ENCODE results near the gene CPB1.

GRCh38 chr3:148853076-148853475 lies 25.5 kb downstream of the CPB1 start:
- no peak for TF ChIP-seq CTCF (IDR thresholded peaks at IDR 0.05)
- TF ChIP-seq EZH2 (IDR thresholded peaks at IDR 0.05; ENCODE audit: borderline replicate concordance, insufficient read depth, low read depth, low read length, poor library complexity, severe bottlenecking): no peak
